TTC549 (cell line): ENCODE data around the gene LRP1B.
A peak's percentile ranks its signal among the peaks of the same experiment; 100 is the strongest.
"Not testable (repeated sequence)": the region's sequence is repeated elsewhere in the genome, so short reads cannot be mapped to it uniquely, and the experiment has no call there.

Experiments used
- FAIRE-seq: peaks from 2 replicates; lab custom pipeline; 2012; peaks lifted over from hg19 to GRCh38; lab: Jason Lieb, UNC

LRP1B gene

GRCh38 chr2:140508756-140509155, 1622.1 kb downstream of the LRP1B start:
- no peak for FAIRE-seq

DNA sequence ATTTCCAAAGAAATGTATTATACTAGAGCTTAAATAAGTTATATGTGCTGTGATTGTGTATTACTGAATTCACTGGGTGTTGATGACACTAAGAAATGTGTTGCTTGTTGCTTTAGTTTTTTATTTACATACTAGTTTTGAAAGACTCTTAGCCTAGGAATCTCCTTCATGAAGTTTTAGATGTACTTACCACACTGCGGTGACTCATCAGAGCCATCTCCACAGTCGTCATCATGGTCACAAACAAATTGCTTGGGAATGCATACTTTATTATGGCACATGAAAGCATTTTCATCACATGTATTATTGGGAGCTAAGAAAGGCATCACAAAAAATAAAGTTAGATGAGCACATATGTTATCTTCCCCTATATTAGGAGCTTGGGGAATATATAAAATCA, 1624.2 kb downstream of the LRP1B start:
- no peak for FAIRE-seq

DNA sequence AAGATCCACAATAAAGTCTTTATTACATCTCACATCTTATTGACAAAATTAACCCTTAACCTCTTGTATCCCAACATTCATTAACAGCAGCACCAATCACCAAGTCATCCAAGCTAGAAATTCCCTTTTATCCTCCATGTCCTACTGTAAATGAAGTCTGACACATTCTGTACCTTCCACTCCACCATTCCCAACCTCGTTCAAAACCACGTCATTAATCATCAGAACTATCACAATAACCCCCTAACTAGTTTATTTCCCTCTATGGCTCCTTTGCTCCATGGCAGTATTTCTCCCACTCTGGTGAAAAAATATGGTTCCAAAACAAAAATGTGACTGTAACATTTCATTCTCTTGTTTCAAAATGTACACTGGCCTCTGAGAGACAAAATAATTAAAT, 1626.2 kb downstream of the LRP1B start:
- FAIRE-seq = no peak

DNA sequence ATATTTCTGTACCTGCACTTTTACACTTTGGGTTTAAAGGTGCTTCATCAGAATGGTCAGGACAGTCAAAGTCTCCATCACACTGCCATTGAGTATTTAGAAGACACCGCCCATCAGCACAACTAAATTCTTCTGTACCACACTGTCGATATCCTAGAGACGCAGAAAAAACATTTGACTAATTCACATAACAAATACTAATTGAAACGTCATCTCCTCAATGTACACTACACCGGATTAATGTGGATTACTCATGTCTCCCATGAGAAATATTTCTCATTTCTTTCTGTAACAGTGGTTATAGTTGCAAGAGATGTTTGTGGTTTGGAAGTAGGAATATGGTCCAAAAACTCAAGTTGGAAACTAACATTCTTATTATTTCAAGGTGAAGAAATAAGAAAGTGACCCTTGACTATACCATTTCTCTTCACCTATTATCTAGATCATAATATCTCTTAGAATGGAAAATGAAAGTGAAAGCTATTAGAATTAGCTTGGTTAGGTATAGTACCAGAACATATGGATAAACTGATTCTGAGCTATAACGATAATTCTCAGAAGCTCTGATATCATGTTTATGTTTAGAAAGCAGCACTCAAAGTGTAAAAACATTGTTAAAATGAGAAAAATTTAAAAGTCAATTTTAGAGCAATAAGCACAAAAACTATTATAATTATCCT, 1627.7 kb downstream of the LRP1B start:
- no peak for FAIRE-seq

- no peak for FAIRE-seq
Measured at GRCh38 chr2:140498360-140498759, 1632.5 kb downstream of the LRP1B start.

GRCh38 chr2:140496714-140497113, 1634.1 kb downstream of the LRP1B start:
- FAIRE-seq = peak; percentile 53

GRCh38 chr2:140491876-140492275, 1638.9 kb downstream of the LRP1B start:
- FAIRE-seq = no peak

- FAIRE-seq = no peak
Measured at GRCh38 chr2:140489193-140489592, 1641.6 kb downstream of the LRP1B start.

- FAIRE-seq = no peak
Measured at GRCh38 chr2:140481136-140481535, 1649.7 kb downstream of the LRP1B start.

DNA sequence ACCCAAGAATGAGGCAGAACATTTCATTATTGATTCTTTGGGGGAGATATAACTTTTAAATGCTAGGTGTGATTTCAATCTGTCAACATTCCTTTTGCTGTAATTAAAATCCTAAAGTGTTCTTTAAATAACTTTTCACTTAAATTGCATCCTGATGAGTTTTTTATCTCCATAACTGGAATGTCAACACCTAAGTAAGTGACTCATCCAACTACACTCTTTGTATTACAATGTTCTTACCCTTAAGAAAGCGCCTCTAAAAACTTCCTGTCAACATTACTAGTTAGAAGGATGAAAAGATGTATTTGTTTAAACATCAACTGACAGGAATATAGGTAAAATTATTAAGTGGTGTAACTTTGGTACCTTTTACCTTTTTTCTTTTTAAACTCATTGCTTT, 1657.0 kb downstream of the LRP1B start:
- FAIRE-seq = no peak

GRCh38 chr2:140472676-140473075, 1658.1 kb downstream of the LRP1B start:
- no peak for FAIRE-seq

- no peak for FAIRE-seq
Measured at GRCh38 chr2:140465301-140465700, 1665.5 kb downstream of the LRP1B start.

GRCh38 chr2:140462990-140463389, 1667.8 kb downstream of the LRP1B start:
- no peak for FAIRE-seq

DNA sequence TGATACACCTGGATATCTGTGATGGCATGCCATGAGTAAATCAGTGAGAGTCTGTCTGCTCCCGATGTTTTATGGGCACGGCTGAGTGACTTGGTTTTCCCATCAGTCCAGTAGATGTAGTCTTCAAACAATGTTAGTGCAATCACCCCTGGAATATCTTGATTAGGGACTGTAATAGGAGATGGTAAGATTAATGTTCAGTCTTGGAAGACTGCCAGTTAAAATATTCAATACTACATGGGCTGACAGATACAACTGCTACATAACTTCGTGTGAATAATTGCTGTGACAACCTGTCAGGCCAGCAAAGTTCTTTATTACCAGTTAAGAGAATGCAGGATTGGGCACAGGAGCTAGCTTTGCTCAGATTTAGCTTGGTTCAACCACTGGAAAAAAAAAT, 1673.3 kb downstream of the LRP1B start:
- FAIRE-seq = no peak

DNA sequence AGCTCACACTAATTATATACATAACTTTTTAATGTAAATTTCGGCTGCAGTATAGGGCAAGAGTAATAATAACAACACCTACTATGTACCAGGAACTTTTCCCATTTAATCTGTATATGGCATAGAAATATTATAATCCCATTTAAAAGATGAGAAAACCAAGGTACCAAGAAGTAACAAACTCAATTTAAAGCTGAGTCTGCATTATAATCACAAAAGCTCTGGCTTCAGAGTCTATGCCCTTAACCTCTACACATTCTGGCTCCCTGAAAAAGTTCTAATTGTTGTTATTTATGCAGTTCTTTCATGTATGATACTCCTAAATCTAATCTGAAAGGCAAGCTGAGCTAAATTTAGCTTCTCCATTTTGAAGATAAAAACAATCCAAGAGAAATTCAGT, 1675.5 kb downstream of the LRP1B start:
- FAIRE-seq = no peak

GRCh38 chr2:140454717-140455116, 1676.1 kb downstream of the LRP1B start:
- no peak for FAIRE-seq

GRCh38 chr2:140451324-140451723, 1679.5 kb downstream of the LRP1B start:
- FAIRE-seq = no peak

DNA sequence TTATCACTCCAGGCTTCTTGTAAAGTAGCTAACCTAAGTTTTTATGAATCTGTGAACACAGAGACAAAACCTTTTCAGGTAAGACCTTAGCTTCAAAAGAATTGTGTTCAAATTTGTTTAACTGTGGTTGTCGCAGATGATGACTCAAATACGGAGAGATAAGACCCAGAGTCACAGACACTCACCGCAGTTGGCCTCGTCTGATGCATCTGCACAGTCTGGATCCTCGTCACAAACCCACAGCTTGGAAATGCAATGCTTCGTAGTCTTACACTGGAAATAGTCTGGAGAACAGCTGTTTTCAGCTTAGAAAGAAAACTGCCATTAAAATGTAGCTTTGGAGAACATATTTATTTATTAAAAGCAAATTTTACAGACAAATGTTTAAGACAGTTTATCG, 1688.5 kb downstream of the LRP1B start:
- FAIRE-seq = no peak

DNA sequence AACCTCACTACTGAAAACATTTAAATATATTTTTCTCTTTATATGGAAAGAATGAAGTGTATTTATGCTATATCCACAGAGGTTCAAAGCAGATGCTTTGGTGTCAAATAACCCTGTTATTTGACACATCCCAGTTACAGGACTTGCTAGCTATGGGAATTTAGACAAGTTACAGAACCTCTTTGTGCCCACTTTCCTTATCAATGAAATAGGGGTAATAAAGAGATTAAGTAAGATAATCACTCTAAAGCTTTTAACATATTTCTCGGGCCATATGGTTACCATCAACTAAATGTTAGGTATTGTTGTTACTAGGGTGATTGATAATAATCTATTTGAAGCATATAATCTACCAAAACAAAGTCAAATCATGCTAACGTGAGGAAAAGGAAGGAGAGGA, 1690.0 kb downstream of the LRP1B start:
- no peak for FAIRE-seq

DNA sequence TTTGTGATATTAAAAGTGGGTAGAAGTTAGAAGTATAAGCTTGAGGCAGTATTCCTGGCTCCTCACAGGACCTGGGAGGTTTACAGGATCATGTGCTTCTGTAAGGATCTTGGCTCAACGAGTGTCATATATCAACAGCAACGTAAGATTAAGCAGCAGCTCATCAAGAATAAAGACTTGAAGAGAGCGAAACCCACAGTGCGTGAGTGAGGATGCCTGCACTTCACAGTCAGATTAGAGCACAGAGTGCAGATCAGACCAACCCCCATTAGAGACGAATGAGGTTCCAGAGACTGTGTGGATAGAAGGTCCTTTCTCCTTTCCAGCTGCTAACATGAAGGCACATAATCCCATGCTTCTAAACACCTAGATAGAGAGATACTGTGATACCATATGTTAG, 1693.9 kb downstream of the LRP1B start:
- FAIRE-seq = no peak

- not testable (repeated sequence) for FAIRE-seq
Measured at GRCh38 chr2:140427033-140427432, 1703.8 kb downstream of the LRP1B start.

GRCh38 chr2:140424471-140424870, 1706.3 kb downstream of the LRP1B start:
- FAIRE-seq = no peak

- FAIRE-seq = no peak
Measured at GRCh38 chr2:140422759-140423158, 1708.1 kb downstream of the LRP1B start.

- FAIRE-seq = no peak
Measured at GRCh38 chr2:140417504-140417903, 1713.3 kb downstream of the LRP1B start.

GRCh38 chr2:140416577-140416976, 1714.2 kb downstream of the LRP1B start:
- FAIRE-seq = no peak
